Measurements from ENCODE around the gene RAB7A.

Gene RAB7A

DNA sequence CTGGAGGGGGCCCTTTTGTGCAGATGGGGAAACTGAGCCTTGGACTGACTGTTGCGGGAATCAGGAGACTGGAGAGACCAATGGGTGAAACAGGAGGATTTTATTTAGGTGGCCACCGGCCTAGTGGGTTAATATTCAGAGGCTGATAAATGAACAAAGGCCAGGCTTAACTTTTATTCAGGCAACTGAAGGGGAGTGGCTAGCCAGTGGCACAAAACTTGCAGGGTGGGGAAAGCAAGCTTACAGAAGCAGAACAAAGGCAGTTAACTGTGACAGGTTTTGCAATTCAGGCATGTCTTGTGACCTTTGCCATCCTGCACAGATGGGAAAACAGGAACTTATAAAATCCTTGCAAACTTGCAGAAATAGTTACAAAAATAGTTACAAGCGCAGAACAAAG, 128.5 kb downstream of the RAB7A start:
- DNase-seq (ENCODE audit: low read depth): no peak

DNA sequence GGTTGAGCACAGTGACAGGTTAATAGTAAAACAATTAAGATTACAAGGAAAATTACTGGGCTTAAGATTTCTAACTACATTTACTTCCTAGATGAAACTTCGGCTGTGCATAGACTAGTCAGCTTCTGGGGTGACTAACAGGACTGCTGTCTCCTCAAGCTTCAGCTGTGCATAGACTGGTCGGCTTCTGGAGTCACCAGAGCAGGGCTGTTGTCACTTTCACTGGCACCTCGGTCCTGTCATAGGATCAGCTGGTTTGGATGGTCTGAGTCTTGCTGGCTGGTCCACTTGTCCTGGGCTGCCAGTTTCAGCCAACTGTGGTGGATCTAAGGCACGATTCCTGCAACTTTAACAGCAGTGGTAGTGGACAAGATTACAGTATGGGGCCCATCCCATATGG, 129.6 kb downstream of the RAB7A start:
- no peak for DNase-seq (ENCODE audit: low read depth)

DNA sequence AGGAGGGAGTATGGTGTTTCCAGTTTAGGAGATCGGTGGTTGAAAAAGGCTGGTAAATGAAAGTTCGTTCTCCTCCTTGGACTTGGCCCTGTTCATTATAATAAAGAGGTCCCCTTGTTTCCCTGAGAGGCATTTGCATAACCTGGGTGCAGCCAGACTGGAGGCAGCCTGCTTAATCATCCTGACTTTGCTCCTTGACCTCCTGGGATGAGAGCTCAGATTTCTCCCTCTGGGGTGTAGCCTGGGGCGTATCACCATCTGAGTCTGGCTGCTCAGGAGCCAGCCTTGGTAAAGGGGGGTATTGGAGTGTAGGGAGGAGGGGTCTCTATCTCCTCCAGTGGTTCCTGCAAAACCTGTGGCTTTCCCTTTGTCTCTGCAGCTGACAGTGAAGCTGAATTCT, 132.2 kb downstream of the RAB7A start:
- no peak for DNase-seq (ENCODE audit: low read depth)

DNA sequence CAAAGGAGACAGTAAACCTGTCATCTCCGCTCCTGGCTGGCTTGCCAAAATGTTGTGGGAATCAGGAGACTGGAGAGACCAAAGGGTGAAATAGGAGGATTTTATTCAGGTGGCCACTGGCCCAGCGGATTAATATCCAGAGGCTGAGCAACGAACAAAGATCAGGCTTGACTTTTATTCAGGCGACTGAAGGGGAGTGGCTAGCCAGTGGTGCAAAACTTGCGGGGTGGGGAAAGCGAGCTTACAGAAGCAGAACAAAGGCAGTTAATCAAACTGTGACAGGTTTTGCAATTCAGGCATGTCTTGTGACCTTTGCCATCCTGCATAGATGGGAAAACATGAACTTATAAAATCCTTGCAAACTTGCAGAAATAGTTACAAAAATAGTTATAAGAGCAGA, 133.6 kb downstream of the RAB7A start:
- no peak for DNase-seq (ENCODE audit: low read depth)

DNA sequence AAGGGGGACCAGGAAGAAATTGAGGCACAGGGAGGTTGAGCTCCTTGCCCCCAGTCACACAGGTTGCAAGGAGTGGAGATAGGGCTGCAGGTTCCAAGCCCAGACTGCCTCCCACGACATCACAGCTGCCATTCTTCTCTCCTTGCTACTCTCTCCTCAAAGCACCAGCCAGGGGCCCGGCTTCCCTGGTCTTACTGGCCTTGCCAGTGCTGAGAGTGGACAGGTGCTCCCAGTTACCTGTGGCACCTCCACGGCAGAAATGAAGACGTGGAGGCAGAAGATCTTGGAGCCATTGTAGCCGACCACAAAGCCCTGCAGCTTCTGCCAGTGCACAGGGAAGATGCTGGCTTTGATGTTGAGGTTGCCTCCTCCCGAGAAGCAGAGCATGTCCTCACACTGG, 135.5 kb downstream of the RAB7A start:
- DNase-seq (ENCODE audit: low read depth): no peak

DNA sequence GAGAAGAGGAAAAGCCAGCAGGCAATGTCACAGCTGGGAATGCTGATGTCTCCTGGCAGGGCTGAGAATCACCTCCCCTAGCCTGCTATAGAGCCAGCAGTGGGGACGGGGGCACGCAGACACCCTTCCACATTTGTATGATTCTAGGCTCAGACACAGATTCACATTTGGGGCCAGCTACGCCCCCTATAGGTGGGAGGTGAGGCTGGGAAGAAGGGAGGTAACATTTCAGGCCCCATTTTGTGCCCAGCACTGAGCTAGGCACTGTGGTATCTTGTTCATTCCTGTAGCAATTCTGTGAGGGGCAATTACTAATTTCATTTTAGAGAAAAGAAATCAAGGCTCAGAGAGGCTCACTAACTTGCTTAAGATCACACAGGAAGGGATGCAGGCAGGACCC, 137.6 kb downstream of the RAB7A start:
- DNase-seq (ENCODE audit: low read depth): no peak
